Peyer's patch (tissue), 4 donors: Measurements from ENCODE around the gene APOBEC3F.

Source experiments
- POLR2A ChIP-seq, 2 donors: fragments of 450-650 bp; IDR thresholded peaks; one replicate each; pipeline ENCODE4 v1.5.1; 2017; ENCODE audit warnings: antibody characterized with exemption in 2 of 2, mild to moderate bottlenecking in 2 of 2, moderate library complexity in 2 of 2
- TF ChIP-seq, protein P1 (sequence below), 6 experiments: fragments of 450-650 bp in 4 of 6; fragments of 200-600 bp in 2 of 6; sonication (generic) in 1 of 6; IDR thresholded peaks; one replicate each; pipeline ENCODE4 v1.5.1; 2017 to 2019; ENCODE audit warnings: antibody characterized with exemption in 6 of 6, mild to moderate bottlenecking in 3 of 6, moderate library complexity in 1 of 6

DNA sequence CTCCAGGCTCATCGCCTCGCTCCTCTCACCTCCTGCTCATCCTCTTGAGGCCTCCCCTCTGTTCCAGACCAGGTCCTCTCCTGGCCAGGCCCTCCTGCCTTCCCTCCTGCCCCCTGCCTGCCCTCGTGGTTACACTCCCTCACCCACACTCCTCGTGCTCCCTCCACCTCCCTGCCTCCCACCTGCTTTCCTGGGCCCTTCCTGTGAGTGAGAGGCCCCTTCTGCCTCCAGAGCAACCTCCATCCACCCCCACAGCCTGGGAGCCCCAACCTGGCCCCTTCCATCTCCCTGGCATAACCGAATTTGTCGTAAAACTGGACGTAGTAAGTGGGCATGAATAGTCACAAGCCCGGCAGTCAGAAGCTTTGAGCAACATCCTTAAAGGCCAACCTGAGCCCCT, 40.9 kb downstream of the APOBEC3F start:
- TF ChIP-seq, protein P1, sequence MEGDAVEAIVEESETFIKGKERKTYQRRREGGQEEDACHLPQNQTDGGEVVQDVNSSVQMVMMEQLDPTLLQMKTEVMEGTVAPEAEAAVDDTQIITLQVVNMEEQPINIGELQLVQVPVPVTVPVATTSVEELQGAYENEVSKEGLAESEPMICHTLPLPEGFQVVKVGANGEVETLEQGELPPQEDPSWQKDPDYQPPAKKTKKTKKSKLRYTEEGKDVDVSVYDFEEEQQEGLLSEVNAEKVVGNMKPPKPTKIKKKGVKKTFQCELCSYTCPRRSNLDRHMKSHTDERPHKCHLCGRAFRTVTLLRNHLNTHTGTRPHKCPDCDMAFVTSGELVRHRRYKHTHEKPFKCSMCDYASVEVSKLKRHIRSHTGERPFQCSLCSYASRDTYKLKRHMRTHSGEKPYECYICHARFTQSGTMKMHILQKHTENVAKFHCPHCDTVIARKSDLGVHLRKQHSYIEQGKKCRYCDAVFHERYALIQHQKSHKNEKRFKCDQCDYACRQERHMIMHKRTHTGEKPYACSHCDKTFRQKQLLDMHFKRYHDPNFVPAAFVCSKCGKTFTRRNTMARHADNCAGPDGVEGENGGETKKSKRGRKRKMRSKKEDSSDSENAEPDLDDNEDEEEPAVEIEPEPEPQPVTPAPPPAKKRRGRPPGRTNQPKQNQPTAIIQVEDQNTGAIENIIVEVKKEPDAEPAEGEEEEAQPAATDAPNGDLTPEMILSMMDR (IDR thresholded peaks at IDR 0.05): no peak
- no peak for TF ChIP-seq POLR2A (IDR thresholded peaks at IDR 0.05)
